ES-I3 (cell line): ENCODE measurements around the gene TICRR.

ENCODE experiments used
- H3K36me3 ChIP-seq: 2 replicates; pipeline ENCODE4 v1.6.1; 2013; ENCODE audit warnings: mild to moderate bottlenecking, low read length, control low read depth, moderate library complexity; ENCODE audit not compliant: insufficient read depth
- H3K4me1 ChIP-seq: 2 replicates; pipeline ENCODE4 v1.6.1; 2013; ENCODE audit warnings: mild to moderate bottlenecking, control low read depth, low read length; ENCODE audit not compliant: insufficient read depth
- H3K9ac ChIP-seq: 2 replicates; pipeline ENCODE4 v1.6.1; 2013; ENCODE audit warnings: low read depth, mild to moderate bottlenecking, low read length, moderate library complexity
- H3K9me3 ChIP-seq: 2 replicates; pipeline ENCODE4 v1.6.1; 2013; ENCODE audit warnings: mild to moderate bottlenecking, low read length, moderate library complexity; ENCODE audit not compliant: control insufficient read depth, insufficient read depth

TICRR gene

DNA sequence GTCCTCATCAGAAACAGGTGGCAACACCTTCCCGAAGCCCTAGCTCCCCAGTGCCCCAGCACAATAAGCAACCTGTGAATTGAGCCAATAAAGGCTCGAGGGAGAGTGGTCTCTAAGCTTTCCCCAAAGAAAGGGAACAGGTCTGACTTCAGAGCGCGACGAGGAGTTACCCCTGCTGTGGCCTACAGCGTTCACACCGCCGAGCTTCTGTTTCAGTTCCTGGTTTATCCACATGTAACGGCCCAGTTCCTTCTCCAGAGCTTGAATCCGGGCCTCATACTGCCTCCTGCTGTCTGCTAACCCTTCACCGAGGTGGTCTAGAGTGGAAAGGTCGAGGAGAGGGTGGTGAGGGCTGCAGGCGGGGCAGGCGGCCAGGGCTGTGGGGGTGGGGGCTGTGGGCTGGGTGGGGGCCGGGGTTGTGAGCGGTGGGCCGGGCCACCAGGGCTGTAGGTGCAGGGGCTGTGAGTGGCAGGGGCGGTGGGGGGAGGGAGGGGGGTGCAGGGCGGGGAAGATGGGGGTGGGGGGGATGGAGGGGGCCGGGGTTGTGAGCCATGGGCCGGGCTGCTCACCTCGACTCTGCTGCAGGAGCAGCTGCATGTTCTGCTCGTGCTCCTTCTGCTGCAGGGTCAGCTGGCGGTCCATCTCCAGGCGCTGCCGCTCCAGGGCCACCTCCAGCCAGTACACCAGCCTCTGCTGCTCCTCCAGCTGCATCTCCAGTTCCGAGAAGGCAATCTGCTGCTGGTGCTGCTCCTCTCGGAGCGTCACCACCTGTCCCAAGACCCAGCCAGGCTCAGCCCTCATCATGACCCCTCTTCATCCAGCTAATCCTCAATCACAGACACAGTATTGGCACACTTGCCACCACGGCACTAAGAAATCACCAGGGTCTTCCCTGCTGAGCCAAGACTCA lies 53.8 kb downstream of the TICRR start:
- H3K9me3 ChIP-seq, result no peaks in the 10 kb centered on the region; the same call in 1 of the 2 replicates
- no peak overlapping the region for H3K9ac ChIP-seq
- H3K4me1 ChIP-seq, result no peaks in the 10 kb centered on the region
- H3K36me3 ChIP-seq, result peaks cover 49% of the 10 kb centered on the region

DNA sequence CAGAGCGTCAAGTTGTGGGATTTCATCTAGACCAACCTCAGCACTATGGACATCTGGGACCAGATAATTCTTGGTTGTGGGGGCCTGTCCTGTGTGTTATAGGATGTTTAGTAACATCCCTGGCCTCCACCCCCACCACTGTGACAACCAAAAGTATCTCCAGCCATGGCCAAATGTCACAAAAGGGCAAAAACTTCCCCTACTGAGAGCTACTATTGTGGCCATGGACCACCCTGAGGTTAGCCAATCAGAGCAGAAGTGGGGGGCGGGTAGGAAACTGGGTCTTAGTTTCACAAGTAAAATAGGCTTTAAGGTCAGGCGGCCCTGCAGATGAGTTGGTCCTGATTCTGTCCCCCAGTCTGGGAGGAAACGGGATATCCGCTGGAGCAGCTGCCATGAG lies 54.6 kb downstream of the TICRR start:
- H3K9me3 ChIP-seq, result no peaks in the 10 kb centered on the region; the same call in 1 of the 2 replicates
- H3K36me3 ChIP-seq, result peaks cover 42% of the 10 kb centered on the region
- H3K4me1 ChIP-seq, result no peaks in the 10 kb centered on the region
- H3K9ac ChIP-seq, result no peak overlapping the region

DNA sequence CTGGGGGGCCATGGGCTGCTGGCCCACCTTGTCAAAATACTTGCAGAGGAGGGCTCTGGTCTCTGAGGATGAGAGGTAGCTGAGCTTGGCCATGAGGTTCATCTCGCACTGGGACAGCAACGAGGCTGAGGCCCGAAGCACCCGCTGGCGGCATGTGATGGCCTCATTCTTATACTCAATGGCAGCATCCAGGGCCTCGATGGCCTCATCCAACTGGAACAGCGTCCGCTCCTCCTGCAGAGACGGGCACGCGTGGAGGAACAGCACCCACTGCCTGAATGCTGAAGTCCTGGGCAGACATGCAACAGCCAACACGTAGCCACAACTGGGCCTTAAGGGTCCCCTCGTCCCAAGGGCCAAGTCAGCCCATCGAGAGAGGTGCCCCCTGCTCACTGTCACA lies 55.0 kb downstream of the TICRR start:
- Histone ChIP-seq H3K4me1 (no peaks in the 10 kb centered on the region), H3K9me3 (no peaks in the 10 kb centered on the region; the same call in 1 of the 2 replicates)

DNA sequence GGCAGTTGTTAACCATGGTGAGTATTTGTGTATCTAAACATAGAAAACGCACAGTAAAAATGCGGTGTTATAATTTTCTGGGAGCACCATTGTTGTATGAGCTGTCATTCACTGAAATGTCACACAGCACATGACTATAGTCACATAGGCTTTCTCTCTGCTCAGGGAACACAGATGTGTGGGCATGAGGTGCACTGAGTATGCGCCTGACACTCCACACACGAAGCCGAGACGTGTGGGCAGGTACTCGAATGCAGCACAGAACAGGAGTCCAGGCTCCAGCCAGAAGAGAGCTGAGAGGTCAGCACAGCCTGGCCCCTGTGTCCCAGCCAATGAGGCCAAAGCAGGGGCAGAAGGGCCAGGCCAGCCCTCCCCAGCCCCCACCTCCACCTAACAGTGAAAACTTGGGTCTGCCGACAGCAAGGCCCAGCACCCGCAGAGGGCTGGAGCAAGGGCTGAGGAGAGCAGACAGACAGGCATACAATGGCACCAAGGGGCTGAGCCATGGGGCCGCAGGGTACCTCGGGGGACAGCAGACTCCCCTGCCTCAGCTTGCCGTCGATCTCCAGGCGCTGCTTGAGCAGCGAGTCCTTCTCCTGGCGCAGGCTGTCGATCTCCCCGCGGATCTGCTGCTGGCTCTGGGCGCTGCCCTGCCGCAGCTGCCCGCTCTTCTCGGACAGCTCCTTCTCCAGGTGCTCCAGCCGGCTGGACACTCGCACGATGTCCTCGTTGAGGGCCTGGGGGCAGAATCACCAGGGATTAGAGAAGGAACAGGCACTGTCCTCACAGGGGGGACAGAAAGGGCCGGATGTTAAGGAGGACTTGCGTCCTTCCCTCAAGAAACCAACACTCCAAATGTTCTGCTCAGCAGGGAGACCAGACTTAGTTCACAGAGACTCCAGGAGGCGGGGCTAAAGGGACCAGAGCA lies 56.0 kb downstream of the TICRR start:
- Histone ChIP-seq H3K9me3 (no peaks in the 10 kb centered on the region; the same call in 1 of the 2 replicates), H3K36me3 (peaks cover 38% of the 10 kb centered on the region), H3K4me1 (no peaks in the 10 kb centered on the region), H3K9ac (no peak overlapping the region)

More for the DNA sequence above, 55.0 kb downstream of the TICRR start:
- peaks cover 41% of the 10 kb centered on the region for H3K36me3 ChIP-seq
- no peak overlapping the region for H3K9ac ChIP-seq

DNA sequence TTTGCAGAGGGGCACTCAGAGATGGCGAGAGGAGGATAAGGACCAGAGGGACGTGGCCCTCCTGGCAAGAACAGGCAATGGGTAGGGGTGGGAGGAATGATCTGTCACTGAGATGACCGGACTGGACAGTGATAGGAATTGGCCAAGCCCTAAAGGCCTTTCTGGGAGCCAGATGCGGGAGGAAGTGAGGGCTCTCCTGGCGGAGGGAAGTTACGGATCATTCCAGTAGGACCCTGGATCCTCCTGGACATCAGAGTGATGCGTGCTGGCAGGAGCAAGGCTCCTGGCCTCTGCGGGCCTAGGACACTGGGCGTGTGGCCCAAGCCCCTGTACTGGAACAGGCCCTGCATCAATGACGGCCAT lies 56.6 kb downstream of the TICRR start:
- H3K9ac ChIP-seq, result no peak overlapping the region
- peaks cover 31% of the 10 kb centered on the region for H3K36me3 ChIP-seq

DNA sequence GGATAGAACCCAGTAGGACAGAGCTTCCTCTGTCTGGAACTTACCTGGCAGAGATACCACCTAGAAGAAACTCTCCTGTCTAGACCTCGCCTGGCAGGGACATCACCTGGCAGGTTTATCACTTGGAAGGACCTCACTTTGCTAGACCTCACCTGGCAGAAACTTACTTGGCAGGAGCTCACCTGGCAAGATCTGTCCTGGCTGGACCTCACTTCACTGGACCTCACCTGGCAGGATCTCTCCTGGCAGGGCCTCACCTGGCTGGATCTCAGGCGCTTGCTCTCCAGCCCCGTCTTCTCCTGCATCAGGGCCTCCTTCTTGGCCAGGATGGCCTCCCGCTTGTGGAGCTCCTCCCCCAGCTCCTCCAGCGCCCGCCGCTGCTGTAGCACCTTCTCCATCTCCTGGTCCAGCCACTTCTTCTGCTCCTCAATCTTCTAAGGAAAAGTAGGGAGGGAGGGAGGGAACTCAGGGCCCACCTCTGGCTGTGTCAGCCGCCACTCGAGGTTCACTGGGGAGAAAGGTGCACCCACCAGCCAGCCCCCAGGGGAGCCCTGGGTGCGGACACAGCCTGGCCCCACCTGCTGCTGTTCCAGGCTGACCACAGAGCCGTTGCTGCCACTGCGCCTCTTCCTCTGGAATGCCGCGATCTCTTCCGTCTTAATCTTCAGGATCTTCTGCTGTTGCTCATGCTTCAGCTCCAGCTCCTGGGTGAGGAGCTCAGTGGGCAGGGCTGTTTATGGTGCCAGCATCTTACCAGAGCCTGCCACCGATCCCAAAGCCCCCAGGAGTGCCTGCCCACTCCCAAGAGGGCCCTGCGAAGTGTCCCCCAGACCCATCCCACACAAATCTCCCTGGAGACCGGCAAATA lies 57.5 kb downstream of the TICRR start:
- Histone ChIP-seq H3K36me3 (peaks cover 28% of the 10 kb centered on the region), H3K9ac (no peak overlapping the region), H3K4me1 (no peaks in the 10 kb centered on the region), H3K9me3 (no peaks in the 10 kb centered on the region; the same call in 1 of the 2 replicates)

More for the DNA sequence above, 56.6 kb downstream of the TICRR start:
- no peaks in the 10 kb centered on the region for H3K4me1 ChIP-seq
- no peaks in the 10 kb centered on the region; the same call in 1 of the 2 replicates for H3K9me3 ChIP-seq

DNA sequence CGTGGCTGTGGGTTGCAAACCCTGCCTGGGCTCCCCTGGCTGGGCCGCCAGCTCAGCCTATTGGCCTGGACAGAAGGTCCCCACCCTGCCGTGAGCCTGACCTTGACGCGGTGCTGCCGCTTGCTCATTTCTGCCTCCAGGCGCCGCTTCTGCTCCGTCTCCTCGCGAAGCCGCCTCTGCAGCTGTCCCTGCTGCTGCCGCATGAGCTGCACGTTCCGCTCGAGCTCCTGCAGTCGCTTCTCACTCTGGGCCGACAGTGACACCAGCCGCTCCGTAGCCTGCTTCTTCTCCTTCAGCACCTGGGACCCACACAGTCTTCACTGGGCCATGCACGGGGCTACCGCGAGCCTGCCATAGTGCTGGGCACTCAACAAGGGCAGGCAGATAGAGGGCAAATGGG lies 58.3 kb downstream of the TICRR start:
- Histone ChIP-seq H3K36me3 (peaks cover 20% of the 10 kb centered on the region), H3K9me3 (no peaks in the 10 kb centered on the region; the same call in 1 of the 2 replicates), H3K9ac (no peak overlapping the region), H3K4me1 (no peaks in the 10 kb centered on the region)

DNA sequence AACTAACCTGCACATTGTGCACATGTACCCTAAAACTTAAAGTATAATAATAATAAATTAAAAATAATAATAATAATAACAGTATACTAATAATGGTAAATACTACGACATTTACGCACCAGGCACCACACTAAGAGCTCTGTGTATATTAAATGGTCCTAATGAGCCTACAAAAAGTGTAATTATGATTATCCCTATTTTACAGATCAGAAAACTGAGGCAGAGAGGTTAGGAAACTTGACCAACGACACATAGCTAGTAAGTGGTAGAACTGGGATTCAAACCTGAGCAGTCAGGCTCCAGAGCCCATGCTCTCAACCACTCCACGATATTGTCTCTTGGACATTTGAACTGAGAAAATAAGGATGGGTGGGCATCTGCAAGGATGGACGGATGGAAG lies 65.0 kb downstream of the TICRR start:
- no peaks in the 10 kb centered on the region for H3K9me3 ChIP-seq
- peaks cover 9% of the 10 kb centered on the region for H3K36me3 ChIP-seq
- no peak overlapping the region for H3K9ac ChIP-seq
- H3K4me1 ChIP-seq, result no peaks in the 10 kb centered on the region

DNA sequence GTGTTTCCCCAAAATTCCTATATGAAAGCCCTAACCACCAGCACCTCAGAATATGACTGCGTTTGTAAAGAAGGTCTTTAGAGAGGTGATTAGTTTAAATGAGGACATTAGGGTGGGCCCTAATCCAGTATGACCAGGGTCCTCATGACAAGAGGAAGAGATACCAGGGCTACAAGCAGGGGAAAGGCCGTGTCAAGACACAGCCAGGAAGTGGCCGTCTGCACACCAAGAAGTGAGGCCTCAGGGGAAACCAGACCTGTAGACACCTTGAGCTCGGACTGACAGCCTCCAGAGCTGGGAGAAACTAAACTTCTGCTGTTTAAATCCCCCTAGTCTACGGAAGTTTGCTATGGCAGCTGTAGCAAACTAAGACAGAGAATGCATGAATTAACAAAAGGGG lies 65.8 kb downstream of the TICRR start:
- H3K9me3 ChIP-seq, result no peaks in the 10 kb centered on the region
- H3K4me1 ChIP-seq, result no peaks in the 10 kb centered on the region
- peaks cover 9% of the 10 kb centered on the region for H3K36me3 ChIP-seq
- H3K9ac ChIP-seq, result no peak overlapping the region

DNA sequence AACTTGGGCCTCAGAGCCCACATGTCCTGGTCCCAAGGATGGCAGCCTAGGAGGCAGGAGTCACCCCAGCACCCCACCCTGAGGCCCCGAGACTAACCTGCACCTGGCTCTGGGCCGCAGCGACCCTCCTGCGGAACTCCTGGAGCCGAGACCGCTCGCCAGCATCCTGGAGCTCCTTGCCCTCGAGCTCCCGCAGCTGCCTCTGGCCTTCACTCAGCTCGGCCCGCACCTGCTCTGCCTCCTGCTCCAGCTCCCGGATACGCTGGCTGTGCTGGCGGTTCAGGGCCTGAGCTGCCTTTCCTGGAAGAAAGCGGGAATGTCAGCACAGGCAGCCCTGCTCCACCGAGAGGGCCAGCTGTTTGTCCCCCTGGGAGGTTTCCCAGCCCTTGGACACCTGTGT lies 66.8 kb downstream of the TICRR start:
- Histone ChIP-seq H3K9ac (no peak overlapping the region), H3K4me1 (no peaks in the 10 kb centered on the region), H3K9me3 (no peaks in the 10 kb centered on the region), H3K36me3 (peaks cover 9% of the 10 kb centered on the region)

DNA sequence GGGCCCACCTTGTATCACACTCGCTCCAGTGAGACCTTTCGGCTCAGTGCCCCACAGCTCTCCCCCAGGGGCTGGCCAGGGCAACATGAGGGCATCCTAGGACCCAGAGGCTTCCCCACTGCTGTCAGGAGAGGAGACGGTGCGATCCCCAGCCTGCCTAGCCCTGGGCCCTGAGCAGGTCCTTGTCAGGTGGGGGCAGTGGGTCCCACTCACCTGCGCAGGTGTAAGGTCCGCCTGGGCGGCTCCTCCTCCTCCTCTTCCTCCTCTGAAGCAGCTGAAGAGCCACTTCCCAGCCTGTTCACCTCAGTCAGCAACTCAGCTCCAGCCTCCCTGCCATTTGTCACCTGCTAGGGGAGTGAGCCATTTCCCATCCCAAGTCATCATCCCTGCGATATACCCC lies 70.4 kb downstream of the TICRR start:
- H3K9ac ChIP-seq, result no peak overlapping the region
- no peaks in the 10 kb centered on the region for H3K4me1 ChIP-seq
- no peaks in the 10 kb centered on the region for H3K9me3 ChIP-seq
- peaks cover 9% of the 10 kb centered on the region for H3K36me3 ChIP-seq

DNA sequence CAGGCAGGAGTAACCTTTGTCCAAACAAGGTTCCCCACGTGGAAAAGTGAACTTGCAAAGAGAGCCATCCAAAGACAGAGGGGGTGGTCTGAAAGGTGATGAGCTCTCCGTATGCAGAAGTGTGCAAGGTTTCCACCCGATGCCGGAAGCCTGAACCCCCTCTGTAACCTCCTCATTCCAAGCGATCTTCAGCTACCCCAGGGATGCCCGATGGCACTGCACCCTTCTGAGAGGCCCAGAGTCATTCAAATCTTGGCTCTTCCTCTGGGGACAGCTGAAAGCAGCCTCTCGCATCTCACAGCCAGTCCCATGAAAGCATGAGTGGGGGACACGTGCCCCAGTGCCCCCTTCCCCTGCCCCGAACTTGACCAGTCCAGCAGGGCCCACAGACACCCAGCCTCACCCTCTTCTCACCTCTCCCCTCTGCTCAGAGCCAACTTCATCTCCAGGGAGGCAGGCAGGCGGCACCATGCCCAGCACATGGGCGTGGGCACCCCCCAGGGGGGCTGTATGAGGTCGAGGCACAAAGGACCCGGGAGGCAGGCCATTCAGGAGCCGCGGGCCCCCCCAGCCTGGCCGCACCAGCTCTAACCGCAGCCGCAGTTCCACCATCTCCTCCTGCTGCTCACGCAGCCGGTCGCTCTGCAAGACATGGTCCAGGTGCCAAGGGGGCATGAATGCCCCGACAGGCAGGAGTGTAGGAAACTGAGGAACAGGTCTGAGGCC lies 71.3 kb downstream of the TICRR start:
- H3K36me3 ChIP-seq, result peaks cover 5% of the 10 kb centered on the region
- H3K9me3 ChIP-seq, result no peaks in the 10 kb centered on the region
- H3K9ac ChIP-seq, result no peak overlapping the region; the same call in 1 of the 2 replicates
- no peaks in the 10 kb centered on the region for H3K4me1 ChIP-seq

DNA sequence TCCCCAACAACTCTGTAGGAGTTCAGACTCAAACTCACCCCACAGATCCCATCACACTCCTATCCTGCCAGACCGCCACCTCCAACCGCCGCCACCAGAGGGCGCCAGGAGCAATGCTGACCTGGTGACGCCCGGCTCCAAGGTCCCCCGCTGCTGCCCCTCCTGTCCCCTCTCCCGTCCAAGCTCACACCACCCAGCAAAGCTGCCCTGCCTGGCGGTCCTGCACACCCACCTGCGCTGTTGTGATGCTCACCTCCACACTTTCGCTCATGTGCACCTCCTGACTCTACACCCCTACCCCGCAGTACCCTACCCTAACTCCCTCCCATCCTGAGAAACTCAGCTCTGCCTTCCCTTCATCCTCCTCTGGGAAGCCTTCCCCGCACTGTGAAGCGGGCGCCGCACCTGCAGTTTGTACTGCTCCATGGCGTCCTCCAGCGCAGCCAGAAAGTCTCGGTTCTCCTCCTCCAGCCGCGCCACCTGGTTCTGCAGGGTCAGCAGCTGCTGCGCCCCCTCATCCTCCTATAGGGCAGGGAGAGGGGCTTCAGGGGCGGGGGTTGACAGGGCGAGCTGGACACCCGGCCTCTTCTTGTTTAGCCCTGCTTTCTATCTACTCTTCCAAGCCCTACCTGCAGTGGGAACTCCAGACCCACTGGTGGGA lies 72.1 kb downstream of the TICRR start:
- peaks cover 5% of the 10 kb centered on the region for H3K36me3 ChIP-seq

More for the DNA sequence above, 72.1 kb downstream of the TICRR start:
- H3K9ac ChIP-seq, result peak overlapping the region; percentile 29; the same call in 1 of the 2 replicates
- H3K9me3 ChIP-seq, result no peaks in the 10 kb centered on the region
- no peaks in the 10 kb centered on the region for H3K4me1 ChIP-seq
